ENCODE measurements around the gene SUSD1.

GRCh38 chr9:112056996-112057395 is 118.1 kb downstream of the SUSD1 start:
- TF ChIP-seq CTCF (IDR thresholded peaks at IDR 0.05), result no peak
- no peak for TF ChIP-seq EZH2 (IDR thresholded peaks at IDR 0.05; ENCODE audit: borderline replicate concordance, insufficient read depth, low read depth, low read length, poor library complexity, severe bottlenecking)

Measured in B cell (primary cell).